ENCODE data around the gene KLHL13.
"Not testable (repeated sequence)": the region's sequence is repeated elsewhere in the genome, so short reads cannot be mapped to it uniquely, and the experiment has no call there.

Gene KLHL13

GRCh38 chrX:117989512-117989911 lies 127.1 kb downstream of the KLHL13 start:
- DNase-seq: no peak

GRCh38 chrX:117987373-117987772 lies 129.2 kb downstream of the KLHL13 start:
- DNase-seq: no peak

DNA sequence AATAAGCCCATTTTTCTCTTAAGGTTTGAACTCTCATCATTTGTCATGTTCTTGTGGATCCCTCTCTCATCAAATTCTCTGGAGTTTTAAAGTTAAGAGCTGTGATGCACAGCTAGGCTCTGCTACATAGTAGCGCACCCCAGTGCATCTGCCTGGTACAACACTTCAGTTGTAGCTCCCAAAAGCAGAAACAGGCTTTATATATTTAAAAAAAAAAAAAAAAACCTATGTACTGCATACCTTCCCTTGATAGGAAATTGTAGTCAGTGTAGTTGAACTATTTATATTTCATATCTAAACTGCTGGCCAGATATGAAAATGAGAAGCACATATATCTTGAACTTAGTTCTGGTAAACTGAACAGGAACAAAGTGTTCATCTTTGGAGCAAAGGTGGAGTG lies 131.4 kb downstream of the KLHL13 start:
- no peak for DNase-seq

GRCh38 chrX:117982694-117983392 lies 133.8 kb downstream of the KLHL13 start:
- DNase-seq: no peak

- no peak for DNase-seq
These were observed 138.2 kb downstream of the KLHL13 start for GRCh38 chrX:117978402-117978801.

GRCh38 chrX:117977526-117977925 lies 139.1 kb downstream of the KLHL13 start:
- no peak for DNase-seq

- DNase-seq: no peak
These were observed 143.4 kb downstream of the KLHL13 start for GRCh38 chrX:117973110-117973807.

- no peak for DNase-seq
These were observed 143.9 kb downstream of the KLHL13 start for GRCh38 chrX:117972711-117973109.

GRCh38 chrX:117969782-117970181 lies 146.8 kb downstream of the KLHL13 start:
- DNase-seq: no peak

DNA sequence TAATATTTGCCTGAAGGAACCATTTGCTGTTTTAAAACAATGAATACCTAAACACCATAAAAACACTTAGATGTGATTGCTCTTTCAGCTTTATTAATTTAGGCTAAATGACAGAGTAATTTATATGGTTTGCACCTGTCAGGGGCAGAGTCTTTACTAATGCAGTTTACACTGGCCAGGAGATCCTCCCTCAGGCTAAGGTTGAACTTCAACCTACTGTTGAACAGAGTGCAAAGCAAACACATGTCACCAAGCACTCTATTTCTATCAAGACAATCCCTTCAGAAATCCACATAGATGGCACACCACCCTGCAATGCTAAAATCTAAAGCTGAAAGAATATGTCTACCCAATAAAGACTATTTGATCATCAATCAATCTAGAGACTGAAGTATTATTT lies 147.3 kb downstream of the KLHL13 start:
- DNase-seq: no peak

GRCh38 chrX:117959045-117959444 lies 157.6 kb downstream of the KLHL13 start:
- DNase-seq: no peak

- DNase-seq: no peak
These were observed 159.5 kb downstream of the KLHL13 start for GRCh38 chrX:117957128-117957527.

GRCh38 chrX:117939296-117939695 lies 177.3 kb downstream of the KLHL13 start:
- DNase-seq: not testable (repeated sequence)

GRCh38 chrX:117936118-117936517 lies 180.5 kb downstream of the KLHL13 start:
- no peak for DNase-seq

- DNase-seq: not testable (repeated sequence)
These were observed 186.5 kb downstream of the KLHL13 start for GRCh38 chrX:117930116-117930515.

GRCh38 chrX:117919755-117920154 lies 196.9 kb downstream of the KLHL13 start:
- no peak for DNase-seq

GRCh38 chrX:117910216-117910615 lies 206.4 kb downstream of the KLHL13 start:
- DNase-seq: no peak

DNA sequence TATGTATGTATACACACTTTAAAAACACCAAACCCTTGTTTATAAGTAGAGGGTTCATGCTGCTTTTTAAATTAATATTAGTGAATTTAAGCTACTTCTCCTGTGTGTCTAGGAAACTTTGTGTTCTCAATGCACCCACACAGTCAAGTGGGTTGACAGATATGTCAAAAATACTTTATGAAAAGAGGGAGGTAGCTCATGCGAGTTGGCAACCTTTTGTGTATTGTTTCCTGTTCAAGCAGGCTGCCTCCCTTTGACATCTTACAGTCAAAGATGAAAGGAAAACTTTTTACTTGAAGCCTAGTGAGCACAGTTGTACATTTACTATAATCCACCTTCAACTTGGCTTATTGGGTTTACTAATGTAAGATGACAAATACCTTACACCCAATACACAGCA lies 218.4 kb downstream of the KLHL13 start:
- DNase-seq: no peak

- no peak for DNase-seq
These were observed 221.2 kb downstream of the KLHL13 start for GRCh38 chrX:117895418-117895817.

GRCh38 chrX:117892469-117892868 lies 224.1 kb downstream of the KLHL13 start:
- DNase-seq: no peak

DNA sequence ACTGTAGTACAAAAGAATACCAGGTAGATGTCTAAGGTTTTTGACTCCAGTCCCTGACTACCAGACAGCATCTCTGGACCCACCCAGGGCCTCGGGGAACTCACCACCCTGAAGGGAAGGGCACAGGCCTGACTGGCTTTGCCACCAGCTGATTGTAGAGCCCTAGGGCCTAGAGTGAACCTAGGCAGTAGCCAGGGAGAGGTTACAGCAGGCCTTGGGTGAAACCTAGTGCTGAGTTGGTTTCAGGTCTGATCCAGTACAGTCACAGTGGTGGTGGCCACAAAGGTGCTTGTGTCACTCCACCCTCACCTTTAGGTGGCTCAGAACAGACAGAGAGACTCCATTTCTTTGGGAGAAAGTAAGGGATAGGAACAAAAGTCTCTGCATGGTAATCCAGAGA lies 244.8 kb downstream of the KLHL13 start:
- no peak for DNase-seq

- no peak for DNase-seq
These were observed 256.1 kb downstream of the KLHL13 start for GRCh38 chrX:117860517-117860916.

GRCh38 chrX:117854806-117855205 lies 261.8 kb downstream of the KLHL13 start:
- no peak for DNase-seq

DNA sequence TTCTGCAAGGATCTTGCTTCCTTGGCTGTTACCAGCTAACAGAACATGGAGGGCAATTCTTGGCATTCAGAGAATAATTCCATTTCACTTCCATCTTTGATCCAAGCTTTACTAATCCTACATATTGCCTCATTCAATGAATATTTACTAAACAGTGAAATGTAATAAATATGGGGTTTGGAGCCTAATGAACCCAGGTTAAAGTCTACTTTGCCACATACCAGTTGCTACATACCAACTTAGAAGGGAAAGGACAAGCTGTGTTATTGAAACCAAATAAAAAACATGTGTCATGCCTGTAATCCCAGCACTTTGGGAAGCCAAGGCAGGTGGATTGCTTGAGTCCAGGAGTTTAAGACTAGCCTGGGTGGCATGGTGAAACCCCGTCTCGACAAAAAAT lies 265.6 kb downstream of the KLHL13 start:
- no peak for DNase-seq

Data from activated naive CD4-positive, alpha-beta T cell (primary cell).